HEK293 (cell line): Measurements from ENCODE around the gene MAPRE2.

Experiments used
- CTCF ChIA-PET: fragments of 350-600 bp; formaldehyde crosslinking; extraction: SDS; loops from one replicate; lab custom pipeline; 2021; ENCODE audit warnings: antibody characterized with exemption; lab: Yijun Ruan, JAX
- POLR2A ChIA-PET: fragments of 300-600 bp; formaldehyde crosslinking; extraction: SDS; loops from one replicate; lab custom pipeline; 2020; ENCODE audit warnings: antibody characterized with exemption, inconsistent platforms; lab: Yijun Ruan, JAX
- H3K27ac ChIP-seq: fragments of 200-500 bp; sonication (Bioruptor generic); 2 replicates; pipeline ENCODE4 v1.5.1; 2014; ENCODE audit warnings: low read depth, low read length, control low read depth, inconsistent platforms; ENCODE audit errors: extremely low read depth
- H3K36me3 ChIP-seq, 2 experiments: fragments of 200-500 bp in 1 of 2; sonication (Bioruptor generic) in 1 of 2; 1 replicate in 1 of 2; 2 replicates in 1 of 2; pipeline ENCODE4 v1.5.1; 2014 to 2017; ENCODE audit warnings: inconsistent platforms in 2 of 2, low read length in 2 of 2; ENCODE audit not compliant: control insufficient read depth in 2 of 2, insufficient read depth in 1 of 2
- H3K4me1 ChIP-seq: fragments of 200-500 bp; sonication (Bioruptor generic); 2 replicates; pipeline ENCODE4 v1.5.1; 2014; ENCODE audit warnings: mild to moderate bottlenecking, low read length, inconsistent platforms; ENCODE audit not compliant: control insufficient read depth, insufficient read depth
- H3K4me3 ChIP-seq: 2 replicates; pipeline ENCODE4 v1.5.1; 2011; ENCODE audit warnings: low read depth, mild to moderate bottlenecking, control low read depth, low read length, moderate library complexity
- H3K9me3 ChIP-seq: fragments of 200-500 bp; sonication (Bioruptor generic); 2 replicates; pipeline ENCODE4 v1.5.1; 2014; ENCODE audit warnings: low read depth, low read length, inconsistent platforms; ENCODE audit not compliant: control insufficient read depth, insufficient read depth
- CTCF ChIP-seq: fragments of 450-650 bp; formaldehyde crosslinking; IDR thresholded peaks from 2 replicates; pipeline ENCODE4 v1.5.1; 2016; ENCODE audit warnings: missing biosample characterization, missing genetic modification characterization
- GLI4 ChIP-seq: fragments of 450-650 bp; formaldehyde crosslinking; IDR thresholded peaks from 2 replicates; pipeline ENCODE4 v1.5.1; 2016; ENCODE audit warnings: missing biosample characterization, missing genetic modification characterization
- KLF16 ChIP-seq: fragments of 450-650 bp; formaldehyde crosslinking; IDR thresholded peaks from 2 replicates; pipeline ENCODE4 v1.5.1; 2017; ENCODE audit warnings: missing biosample characterization, missing genetic modification characterization
- MYNN ChIP-seq: fragments of 450-650 bp; formaldehyde crosslinking; IDR thresholded peaks from 2 replicates; pipeline ENCODE4 v1.5.1; 2016; ENCODE audit warnings: missing biosample characterization, missing genetic modification characterization, borderline replicate concordance
- RBAK ChIP-seq: fragments of 450-650 bp; formaldehyde crosslinking; IDR thresholded peaks from 2 replicates; pipeline ENCODE4 v1.5.1; 2016; ENCODE audit warnings: missing biosample characterization, missing genetic modification characterization
- REPIN1 ChIP-seq: fragments of 450-650 bp; formaldehyde crosslinking; IDR thresholded peaks from 2 replicates; pipeline ENCODE4 v1.5.1; 2017; ENCODE audit warnings: missing biosample characterization, missing genetic modification characterization, low read depth
- SP2 ChIP-seq: fragments of 450-650 bp; formaldehyde crosslinking; IDR thresholded peaks from 2 replicates; pipeline ENCODE4 v1.5.1; 2016; ENCODE audit warnings: missing biosample characterization, missing genetic modification characterization
- ZBTB48 ChIP-seq: fragments of 450-650 bp; formaldehyde crosslinking; IDR thresholded peaks from 2 replicates; pipeline ENCODE4 v1.5.1; 2016; ENCODE audit warnings: missing biosample characterization, missing genetic modification characterization
- ZNF2 ChIP-seq: fragments of 450-650 bp; formaldehyde crosslinking; IDR thresholded peaks from 2 replicates; pipeline ENCODE4 v1.5.1; 2016; ENCODE audit warnings: missing biosample characterization, missing genetic modification characterization
- ZNF214 ChIP-seq: fragments of 450-650 bp; formaldehyde crosslinking; IDR thresholded peaks from 2 replicates; pipeline ENCODE4 v1.5.1; 2017; ENCODE audit warnings: missing biosample characterization, mild to moderate bottlenecking, missing genetic modification characterization, borderline replicate concordance
- ZNF24 ChIP-seq: fragments of 450-650 bp; formaldehyde crosslinking; IDR thresholded peaks from 2 replicates; pipeline ENCODE4 v1.5.1; 2016; ENCODE audit warnings: missing biosample characterization, missing genetic modification characterization
- ZNF266 ChIP-seq: fragments of 450-650 bp; formaldehyde crosslinking; IDR thresholded peaks from 2 replicates; pipeline ENCODE4 v1.5.1; 2016; ENCODE audit warnings: missing biosample characterization, missing genetic modification characterization, low read depth
- ZNF302 ChIP-seq: fragments of 450-650 bp; formaldehyde crosslinking; IDR thresholded peaks from 2 replicates; pipeline ENCODE4 v1.5.1; 2016; ENCODE audit warnings: missing biosample characterization, missing genetic modification characterization, low read depth
- ZNF324 ChIP-seq: fragments of 450-650 bp; formaldehyde crosslinking; IDR thresholded peaks from 2 replicates; pipeline ENCODE4 v1.5.1; 2016; ENCODE audit warnings: missing biosample characterization, missing genetic modification characterization
- ZNF341 ChIP-seq: fragments of 450-650 bp; formaldehyde crosslinking; IDR thresholded peaks from 2 replicates; pipeline ENCODE4; 2016; ENCODE audit warnings: low read depth, missing biosample characterization, missing genetic modification characterization
- ZNF423 ChIP-seq: fragments of 450-650 bp; formaldehyde crosslinking; IDR thresholded peaks from 2 replicates; pipeline ENCODE4 v1.5.1; 2016; ENCODE audit warnings: missing biosample characterization, missing genetic modification characterization
- ZNF501 ChIP-seq: fragments of 450-650 bp; formaldehyde crosslinking; IDR thresholded peaks from 2 replicates; pipeline ENCODE4 v1.5.1; 2016; ENCODE audit warnings: missing biosample characterization, missing genetic modification characterization
- ZNF510 ChIP-seq: fragments of 450-650 bp; formaldehyde crosslinking; IDR thresholded peaks from 2 replicates; pipeline ENCODE4 v1.5.1; 2018; ENCODE audit warnings: mild to moderate bottlenecking, missing genetic modification characterization, missing biosample characterization; ENCODE audit not compliant: insufficient replicate concordance
- ZNF513 ChIP-seq: fragments of 450-650 bp; IDR thresholded peaks from 2 replicates; pipeline ENCODE4 v1.5.1; 2018; ENCODE audit warnings: missing biosample characterization, missing genetic modification characterization
- ZNF529 ChIP-seq: fragments of 450-650 bp; formaldehyde crosslinking; IDR thresholded peaks from 2 replicates; pipeline ENCODE4 v1.5.1; 2017; ENCODE audit warnings: missing genetic modification characterization, missing biosample characterization; ENCODE audit not compliant: insufficient replicate concordance
- ZNF555 ChIP-seq: fragments of 450-650 bp; formaldehyde crosslinking; conservative IDR thresholded peaks from 2 replicates; pipeline ENCODE4 v1.5.1; 2017; ENCODE audit warnings: missing biosample characterization, mild to moderate bottlenecking, missing genetic modification characterization, inconsistent platforms
- ZNF623 ChIP-seq: fragments of 450-650 bp; formaldehyde crosslinking; IDR thresholded peaks from 2 replicates; pipeline ENCODE4 v1.5.1; 2016; ENCODE audit warnings: missing biosample characterization, missing genetic modification characterization
- ZNF639 ChIP-seq: fragments of 450-650 bp; formaldehyde crosslinking; IDR thresholded peaks from 2 replicates; pipeline ENCODE4 v1.5.1; 2016; ENCODE audit warnings: missing biosample characterization, missing genetic modification characterization
- ZNF658 ChIP-seq: fragments of 450-650 bp; formaldehyde crosslinking; IDR thresholded peaks from 2 replicates; pipeline ENCODE4; 2016; ENCODE audit warnings: missing biosample characterization, missing genetic modification characterization
- ZNF660 ChIP-seq: fragments of 450-650 bp; IDR thresholded peaks from 2 replicates; pipeline ENCODE4 v1.5.1; 2018; ENCODE audit warnings: missing biosample characterization, mild to moderate bottlenecking, missing genetic modification characterization
- ZNF670 ChIP-seq: fragments of 450-650 bp; formaldehyde crosslinking; IDR thresholded peaks from 2 replicates; pipeline ENCODE4 v1.5.1; 2016; ENCODE audit warnings: missing biosample characterization, missing genetic modification characterization, low read depth
- ZNF704 ChIP-seq: fragments of 450-650 bp; formaldehyde crosslinking; IDR thresholded peaks from 2 replicates; pipeline ENCODE4 v1.5.1; 2016; ENCODE audit warnings: missing biosample characterization, missing genetic modification characterization
- ZNF777 ChIP-seq: fragments of 450-650 bp; formaldehyde crosslinking; IDR thresholded peaks from 2 replicates; pipeline ENCODE4 v1.5.1; 2017; ENCODE audit warnings: missing biosample characterization, missing genetic modification characterization, borderline replicate concordance
- ZNF785 ChIP-seq: fragments of 450-650 bp; formaldehyde crosslinking; IDR thresholded peaks from 2 replicates; pipeline ENCODE4 v1.5.1; 2016; ENCODE audit warnings: missing biosample characterization, missing genetic modification characterization
- ZNF837 ChIP-seq: fragments of 450-650 bp; formaldehyde crosslinking; IDR thresholded peaks from 2 replicates; pipeline ENCODE4 v1.5.1; 2016; ENCODE audit warnings: missing biosample characterization, missing genetic modification characterization
- ZSCAN16 ChIP-seq: fragments of 450-650 bp; formaldehyde crosslinking; IDR thresholded peaks from 2 replicates; pipeline ENCODE4 v1.5.1; 2016; ENCODE audit warnings: missing biosample characterization, missing genetic modification characterization

MAPRE2 gene

GRCh38 chr18:35075132-35075531 is 33.9 kb downstream of the MAPRE2 start (continued):
- no peak for TF ChIP-seq ZNF510 (tag by site-specific recombination)

GRCh38 chr18:35076135-35076924 is 35.1 kb downstream of the MAPRE2 start:
- no peaks in the 10 kb centered on the region for H3K4me1 ChIP-seq
- no peak overlapping the region for H3K27ac ChIP-seq
- TF ChIP-seq ZNF2 (tag by site-specific recombination) (no peak), ZNF324 (tag by site-specific recombination) (no peak), MYNN (tag by site-specific recombination) (no peak), ZNF670 (tag by site-specific recombination) (no peak), ZBTB48 (no peak), ZNF837 (tag by site-specific recombination) (no peak), ZNF423 (tag by site-specific recombination) (no peak), REPIN1 (no peak), ZNF777 (tag by site-specific recombination) (no peak), ZNF341 (no peak), ZNF704 (tag by site-specific recombination) (no peak), ZSCAN16 (tag by site-specific recombination) (no peak), ZNF266 (tag by site-specific recombination) (no peak), GLI4 (tag by site-specific recombination) (no peak), ZNF660 (no peak), ZNF623 (tag by site-specific recombination) (no peak), ZNF24 (tag by site-specific recombination) (no peak)
- peaks cover 0 to 3% of the 10 kb centered on the region in 2 experiments; a peak in 1 of 3 replicates for H3K36me3 ChIP-seq
- no peak overlapping the region for H3K4me3 ChIP-seq
- ChIA-PET CTCF (no interaction called here), POLR2A (no interaction called here)
- no peaks in the 10 kb centered on the region for H3K9me3 ChIP-seq

- CTCF ChIA-PET: no interaction called here
- TF ChIP-seq CTCF (tag by site-specific recombination): no peak
- no peak for TF ChIP-seq ZNF555
- TF ChIP-seq KLF16: no peak
- no peak for TF ChIP-seq ZNF513 (tag by site-specific recombination)
- TF ChIP-seq ZNF529 (tag by site-specific recombination): no peak
- no peak for TF ChIP-seq ZNF639 (tag by site-specific recombination)
- no peak for TF ChIP-seq ZNF785 (tag by site-specific recombination)
- no peak for TF ChIP-seq ZNF302 (tag by site-specific recombination)
- no peak for TF ChIP-seq SP2 (tag by site-specific recombination)
- no peak for TF ChIP-seq RBAK (tag by site-specific recombination)
- TF ChIP-seq ZNF658 (tag by site-specific recombination): no peak
- TF ChIP-seq ZNF214 (tag by site-specific recombination): no peak
- TF ChIP-seq ZNF2 (tag by site-specific recombination): no peak
- no peak for TF ChIP-seq ZNF501 (tag by site-specific recombination)
These were observed 36.7 kb downstream of the MAPRE2 start for GRCh38 chr18:35077937-35078336.

More at GRCh38 chr18:35077937-35078336, 36.7 kb downstream of the MAPRE2 start:
- Histone ChIP-seq H3K4me1 (no peaks in the 10 kb centered on the region), H3K27ac (no peak overlapping the region), H3K9me3 (no peaks in the 10 kb centered on the region), H3K36me3 (peaks cover 0 to 3% of the 10 kb centered on the region in 2 experiments; a peak in 1 of 3 replicates), H3K4me3 (no peak overlapping the region)
- POLR2A ChIA-PET: no interaction called here
